H1 (cell line): ENCODE results near the gene IQGAP3. TPM values are rescaled to one million over a fixed set of nuclear protein-coding genes. Genes with fewer than 3 reads are reported as not detected.

Experiments used
- CTCF ChIA-PET: fragments of 300-600 bp; sonication (Branson Sonifier 250); formaldehyde crosslinking; loops from one replicate; lab custom pipeline; 2021; ENCODE audit not compliant: partially characterized antibody; lab: Charles Lee
- POLR2A ChIA-PET: fragments of 300-600 bp; sonication (Branson Sonifier 250); formaldehyde crosslinking; loops from one replicate; lab custom pipeline; 2021; ENCODE audit warnings: inconsistent platforms; ENCODE audit not compliant: partially characterized antibody; lab: Charles Lee
- DNase-seq, 2 experiments: peaks; one replicate each; pipeline versions ENCODE4 v3.0.0 to v3.0.0-alpha.2; 2010 to 2022; ENCODE audit warnings: low spot score in 2 of 2, low read depth in 1 of 2, mixed read lengths in 1 of 2
- FAIRE-seq: peaks from 2 replicates; lab custom pipeline; 2011; peaks lifted over from hg19 to GRCh38; lab: Jason Lieb, UNC
- H2AFZ ChIP-seq: 2 replicates; pipeline ENCODE4 v1.8.1; 2012; ENCODE audit warnings: low read length, inconsistent platforms
- H2AK5ac ChIP-seq: 2 replicates; pipeline ENCODE4 v1.6.1; 2013; ENCODE audit warnings: low read depth, low read length
- H2BK120ac ChIP-seq: replicated peaks from 2 replicates; pipeline ENCODE3; 2013; ENCODE audit warnings: low read depth, low read length, inconsistent platforms
- H2BK12ac ChIP-seq: 2 replicates; pipeline ENCODE4 v1.6.1; 2013; ENCODE audit warnings: low read depth, low read length
- H2BK15ac ChIP-seq: 2 replicates; pipeline ENCODE4 v1.6.1; 2013; ENCODE audit warnings: low read length
- H2BK20ac ChIP-seq: 2 replicates; pipeline ENCODE4 v1.6.1; 2013; ENCODE audit warnings: low read length
- H2BK5ac ChIP-seq: 2 replicates; pipeline ENCODE4 v1.6.1; 2013; ENCODE audit warnings: low read depth, low read length
- H3K14ac ChIP-seq: 2 replicates; pipeline ENCODE4 v1.6.1; 2013; ENCODE audit warnings: inconsistent platforms; ENCODE audit not compliant: insufficient read length
- H3K18ac ChIP-seq: 2 replicates; pipeline ENCODE4 v1.6.1; 2013; ENCODE audit warnings: low read length; ENCODE audit errors: extremely low read depth
- H3K23ac ChIP-seq: 2 replicates; pipeline ENCODE4 v1.6.1; 2013; ENCODE audit warnings: inconsistent platforms; ENCODE audit not compliant: insufficient read length
- H3K23me2 ChIP-seq: 2 replicates; pipeline ENCODE4 v1.6.1; 2013; ENCODE audit warnings: low read depth, low read length
- H3K27ac ChIP-seq: 2 replicates; pipeline ENCODE4 v1.6.1; 2011; ENCODE audit warnings: low read depth, low read length, inconsistent platforms
- H3K27me3 ChIP-seq, 4 experiments: replicated peaks in 1 of 4; 1 replicate in 1 of 4; 2 replicates in 3 of 4; pipeline versions ENCODE4 v1.6.1 to v1.8.1; 2011 to 2013; ENCODE audit warnings: low read length in 3 of 4, mild to moderate bottlenecking in 3 of 4, inconsistent platforms in 2 of 4, mixed read lengths in 2 of 4, moderate library complexity in 1 of 4; ENCODE audit not compliant: control insufficient read depth in 3 of 4, insufficient read depth in 3 of 4; ENCODE audit errors: extremely low read depth in 1 of 4
- H3K36me3 ChIP-seq, 4 experiments: 2 replicates each; pipeline versions ENCODE4 v1.6.1 to v1.8.1; 2011 to 2013; ENCODE audit warnings: mild to moderate bottlenecking in 4 of 4, low read length in 3 of 4, moderate library complexity in 2 of 4, control low read depth in 1 of 4, inconsistent platforms in 1 of 4; ENCODE audit not compliant: insufficient read depth in 4 of 4, control insufficient read depth in 2 of 4
- H3K4ac ChIP-seq: replicated peaks from 2 replicates; pipeline ENCODE3; 2013; ENCODE audit warnings: low read length, low read depth, mixed read lengths, inconsistent platforms; ENCODE audit not compliant: insufficient read length
- H3K4me1 ChIP-seq, 4 experiments: replicated peaks in 1 of 4; 1 replicate in 1 of 4; 2 replicates in 3 of 4; pipeline versions ENCODE4 v1.6.1 to v1.8.1; 2011 to 2013; ENCODE audit warnings: low read length in 3 of 4, inconsistent platforms in 2 of 4, mixed read lengths in 1 of 4; ENCODE audit not compliant: insufficient read depth in 4 of 4, control insufficient read depth in 3 of 4
- H3K4me2 ChIP-seq, 2 experiments: 2 replicates each; pipeline versions ENCODE4 v1.6.1 to v1.8.1; 2011 to 2013; ENCODE audit warnings: low read depth in 2 of 2, low read length in 2 of 2, control low read depth in 1 of 2, inconsistent platforms in 1 of 2, mild to moderate bottlenecking in 1 of 2; ENCODE audit not compliant: insufficient read depth in 1 of 2
- H3K4me3 ChIP-seq, 4 experiments: fragments of 200-600, 300-600 bp in 1 of 4; sonication (generic), shearing (Covaris generic), sonication (Bioruptor Twin) in 1 of 4; 2 replicates each; pipeline versions ENCODE4 v1.5.1 to v1.8.1; 2011 to 2016; ENCODE audit warnings: low read length in 4 of 4, low read depth in 3 of 4, control low read depth in 2 of 4, inconsistent platforms in 2 of 4, mild to moderate bottlenecking in 2 of 4, mixed read lengths in 1 of 4, moderate library complexity in 1 of 4; ENCODE audit not compliant: insufficient read depth in 2 of 4; ENCODE audit errors: extremely low read depth in 1 of 4
- H3K56ac ChIP-seq: replicated peaks from 2 replicates; pipeline ENCODE3; 2013; ENCODE audit warnings: low read depth, mild to moderate bottlenecking, mixed read lengths, low read length, inconsistent platforms; ENCODE audit not compliant: insufficient read length
- H3K79me1 ChIP-seq: 2 replicates; pipeline ENCODE4 v1.6.1; 2013; ENCODE audit warnings: low read depth, low read length, control low read depth
- H3K79me2 ChIP-seq, 2 experiments: 2 replicates each; pipeline versions ENCODE4 v1.6.1 to v1.8.1; 2012 to 2013; ENCODE audit warnings: low read length in 2 of 2, mild to moderate bottlenecking in 2 of 2, inconsistent platforms in 1 of 2; ENCODE audit not compliant: insufficient read depth in 2 of 2, control insufficient read depth in 1 of 2
- H3K9ac ChIP-seq, 4 experiments: replicated peaks in 1 of 4; 1 replicate in 1 of 4; 2 replicates in 3 of 4; pipeline versions ENCODE4 v1.6.1 to v1.8.1; 2011 to 2013; ENCODE audit warnings: low read depth in 3 of 4, low read length in 3 of 4, control low read depth in 2 of 4, mild to moderate bottlenecking in 2 of 4, moderate library complexity in 2 of 4, inconsistent platforms in 1 of 4; ENCODE audit errors: extremely low read depth in 1 of 4
- H3K9me3 ChIP-seq, 2 experiments: 2 replicates each; pipeline versions ENCODE4 v1.6.1 to v1.8.1; 2012 to 2013; ENCODE audit warnings: mild to moderate bottlenecking in 2 of 2, moderate library complexity in 2 of 2, control low read depth in 1 of 2, inconsistent platforms in 1 of 2, low read depth in 1 of 2, low read length in 1 of 2, mixed read lengths in 1 of 2; ENCODE audit not compliant: insufficient read depth in 2 of 2
- H4K20me1 ChIP-seq, 2 experiments: replicated peaks in 1 of 2; 2 replicates each; pipeline versions ENCODE3 to v1.8.1; 2011 to 2013; ENCODE audit warnings: inconsistent platforms in 2 of 2, low read length in 2 of 2, mild to moderate bottlenecking in 1 of 2; ENCODE audit not compliant: insufficient read depth in 2 of 2, control insufficient read depth in 1 of 2
- H4K5ac ChIP-seq: 2 replicates; pipeline ENCODE4 v1.6.1; 2013; ENCODE audit warnings: low read length, low read depth, mixed read lengths, inconsistent platforms; ENCODE audit not compliant: insufficient read length
- H4K8ac ChIP-seq: 2 replicates; pipeline ENCODE4 v1.8.0; 2013; ENCODE audit warnings: mild to moderate bottlenecking, moderate library complexity, low read length, inconsistent platforms; ENCODE audit not compliant: insufficient read depth; ENCODE audit errors: extremely low read depth
- H4K91ac ChIP-seq: replicated peaks from 2 replicates; pipeline ENCODE3; 2013; ENCODE audit warnings: low read length, mixed read lengths, inconsistent platforms; ENCODE audit not compliant: insufficient read length
- JUND ChIP-seq: IDR thresholded peaks from 2 replicates; pipeline ENCODE4 v1.6.1; 2011; ENCODE audit warnings: mild to moderate bottlenecking, improper control_type of control experiment, low read length
- POLR2AphosphoS5 ChIP-seq: IDR thresholded peaks from 2 replicates; pipeline ENCODE4 v1.6.1; 2011; ENCODE audit warnings: low read depth, low read length
- WGBS, 2 experiments: shearing (Covaris generic) in 1 of 2; methylation state at CpG; one replicate each; pipeline versions ENCODE4 v1.1.6 to v1.1.7; 2013 to 2015; ENCODE audit warnings: low lambda C conversion rate in 2 of 2, mixed read lengths in 2 of 2, inconsistent platforms in 1 of 2, low coverage in 1 of 2, missing lambda C conversion rate in 1 of 2; ENCODE audit not compliant: insufficient replicate concordance in 2 of 2, insufficient coverage in 1 of 2, insufficient read length in 1 of 2; ENCODE audit errors: extremely low coverage in 1 of 2, missing lambda C conversion rate in 1 of 2; 5-methylcytosine and 5-hydroxymethylcytosine counted together
- polyA plus RNA-seq, 7 experiments: library from polyadenylated mRNA; depleted of rRNA in 3 of 7; stranded (reverse) in 5 of 7; unstranded in 2 of 7; fragments of >200 nt in 5 of 7; fragments of 200-250 nt in 2 of 7; gene quantifications; 1 replicate in 5 of 7; 2 replicates in 1 of 7; 4 replicates in 1 of 7; pipeline versions ENCODE4 v1.2.1 to v1.2.3, GENCODE V29; 2011 to 2013; ENCODE audit warnings: missing spikeins in 2 of 7, mixed read lengths in 2 of 7
- total RNA-seq: library from RNA; stranded (reverse); fragmentation: NEBNext Ultra II Directional; extraction: Animal tissue kit (Norgen Biotek cat#: 25700); gene quantifications from 2 replicates; pipeline ENCODE4 v1.2.1, GENCODE V29; 2021

IQGAP3 gene
- total and polyA plus RNA-seq, 2 of the 8 experiments (the other 6 are each of a cell fraction or from before 2014, with no cell fraction given), result 14.6 to 22.3 TPM

DNA sequence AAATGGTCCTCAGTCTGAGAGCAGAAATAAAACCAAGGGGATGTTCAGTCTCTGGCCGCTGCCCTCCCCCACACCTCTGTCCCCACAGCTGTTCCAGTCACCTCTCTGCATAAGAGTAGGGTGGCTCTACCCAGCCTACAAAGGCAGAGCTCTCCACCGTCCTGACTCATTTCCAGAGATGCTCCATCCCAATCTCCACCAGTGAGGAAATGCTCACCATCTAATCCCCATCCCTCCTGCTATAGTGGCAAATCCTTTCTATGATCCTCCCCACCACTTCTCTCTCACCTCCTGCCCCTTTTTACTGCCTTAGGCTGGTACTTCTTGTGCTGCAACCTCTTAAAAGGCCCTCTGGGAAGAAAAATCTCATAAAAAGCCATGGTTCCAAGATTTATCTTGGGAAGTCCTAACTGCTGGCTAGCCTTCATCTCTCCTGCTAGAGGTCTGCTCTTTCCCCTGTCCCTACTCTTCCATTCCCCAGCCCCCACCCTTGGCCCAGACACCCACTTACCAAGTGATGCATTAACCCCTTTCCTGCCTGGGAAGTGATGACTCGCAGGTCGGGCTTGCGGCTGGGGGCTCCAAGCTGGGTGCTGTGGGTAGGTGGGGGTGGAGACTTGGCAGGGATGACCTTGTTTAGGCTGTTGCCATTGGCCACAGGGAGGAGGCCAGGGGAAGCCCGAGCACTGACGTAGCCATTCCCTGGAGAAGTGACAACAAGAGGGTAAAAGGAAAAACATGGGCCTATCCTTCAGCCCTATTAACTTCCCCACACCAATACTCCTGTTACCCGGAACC, 95.7 kb downstream of the IQGAP3 start:
- Histone ChIP-seq H3K18ac (no peak overlapping the region), H4K91ac (no peak overlapping the region), H3K36me3 (peaks cover 4 to 36% (median 11%) of the 10 kb centered on the region in 4 experiments; a peak in 6 of 8 replicates), H3K56ac (no peak overlapping the region), H2AFZ (no peak overlapping the region), H3K4me2 (no peak overlapping the region; a peak in 1 of 4 replicates), H2BK120ac (no peak overlapping the region), H2BK15ac (no peak overlapping the region), H3K4ac (no peak overlapping the region), H2BK12ac (no peak overlapping the region), H3K4me3 (no peak overlapping the region), H3K79me1 (no peaks in the 10 kb centered on the region; the same call in none of the 2 replicates), H3K14ac (no peak overlapping the region), H3K27ac (0 out of 2 replicates have a peak overlapping the region, but pooled peaks have one; percentile 44), H3K9me3 (no peaks in the 10 kb centered on the region), H3K27me3 (no peaks in the 10 kb centered on the region; a peak in 1 of 7 replicates), H3K79me2 (no peaks in the 10 kb centered on the region), H3K23me2 (0 out of 2 replicates have a peak, but pooled peaks cover 2% of the 10 kb centered on the region), H4K5ac (no peak overlapping the region), H4K20me1 (peaks cover 0 to 4% of the 10 kb centered on the region in 2 experiments), H3K9ac (no peak overlapping the region), H4K8ac (no peak overlapping the region), H2BK20ac (no peak overlapping the region), H2AK5ac (no peak overlapping the region), H3K4me1 (peaks cover 0 to 12% (median 9%) of the 10 kb centered on the region in 4 experiments; a peak in 6 of 7 replicates), H3K23ac (no peak overlapping the region), H2BK5ac (peak overlapping the region; percentile 13; the same call in 1 of the 2 replicates)
- WGBS, 2 experiments, result 66% methylated on average over 8 of the region's 8 CpGs; no CpG with 5 or more reads in 1 of the 2 experiments
- ChIA-PET CTCF (interaction anchor here (0.6 to 9.3 kb wide), 16 partner anchors 9 to 125 kb away, joined by 3 to 62 read pairs (median 4); partner anchors contain the start of gene GPATCH4), POLR2A (interaction anchor here (0.6 to 1.6 kb wide), 4 partner anchors 10 to 26 kb away, joined by 3 to 6 read pairs (median 4); no protein-coding TSS in a partner anchor)
- DNase-seq (no peak), FAIRE-seq (no peak)
- TF ChIP-seq POLR2AphosphoS5 (no peak), JUND (peak; percentile 79; the same call in 1 of the 2 replicates)
